ENCODE results near the gene GABBR1.

- TF ChIP-seq SUZ12 (IDR thresholded peaks at IDR 0.05; ENCODE audit: extremely low read depth, insufficient read depth, insufficient read length) (no peak), ZNF274 (IDR thresholded peaks at IDR 0.05; ENCODE audit: low read depth, low read length) (no peak), YY1 (IDR thresholded peaks at IDR 0.05; ENCODE audit: insufficient read depth, insufficient read length) (no peak)
Observed at GRCh38 chr6:29525311-29525639, 107.7 kb downstream of the GABBR1 start.
